Panc1 (cell line): ENCODE measurements around the gene CSN1S1.

Source experiments
- POLR2AphosphoS5 ChIP-seq: IDR thresholded peaks from 2 replicates; pipeline ENCODE4 v1.6.1; 2012; ENCODE audit warnings: mild to moderate bottlenecking, low read depth, low read length, moderate library complexity
- REST ChIP-seq, 2 experiments: IDR thresholded peaks; 2 replicates each; pipeline ENCODE4 v1.6.1; 2011 to 2012; ENCODE audit warnings: low read depth in 2 of 2, control low read depth in 1 of 2, low read length in 1 of 2, mild to moderate bottlenecking in 1 of 2, moderate library complexity in 1 of 2; ENCODE audit not compliant: insufficient read depth in 1 of 2
- SIN3A ChIP-seq: IDR thresholded peaks from 2 replicates; pipeline ENCODE4 v1.6.1; 2012; ENCODE audit warnings: low read depth, mild to moderate bottlenecking, low read length, moderate library complexity, borderline replicate concordance; ENCODE audit not compliant: insufficient read depth
- TCF7L2 ChIP-seq: IDR thresholded peaks from 2 replicates; pipeline ENCODE4 v1.6.1; 2011; ENCODE audit warnings: mild to moderate bottlenecking, low read depth, low read length, inconsistent platforms
- TF ChIP-seq, protein P1 (sequence below): fragments of 450-650 bp; IDR thresholded peaks from 2 replicates; pipeline ENCODE4 v1.5.1; 2017; ENCODE audit warnings: mild to moderate bottlenecking

- TF ChIP-seq POLR2AphosphoS5, result no peak
- no peak for TF ChIP-seq REST (IDR thresholded peaks at IDR 0.05; ENCODE audit: insufficient read depth in 1 of 2, low read depth in 2 of 2, low read length in 1 of 2)
- TF ChIP-seq, protein P1, sequence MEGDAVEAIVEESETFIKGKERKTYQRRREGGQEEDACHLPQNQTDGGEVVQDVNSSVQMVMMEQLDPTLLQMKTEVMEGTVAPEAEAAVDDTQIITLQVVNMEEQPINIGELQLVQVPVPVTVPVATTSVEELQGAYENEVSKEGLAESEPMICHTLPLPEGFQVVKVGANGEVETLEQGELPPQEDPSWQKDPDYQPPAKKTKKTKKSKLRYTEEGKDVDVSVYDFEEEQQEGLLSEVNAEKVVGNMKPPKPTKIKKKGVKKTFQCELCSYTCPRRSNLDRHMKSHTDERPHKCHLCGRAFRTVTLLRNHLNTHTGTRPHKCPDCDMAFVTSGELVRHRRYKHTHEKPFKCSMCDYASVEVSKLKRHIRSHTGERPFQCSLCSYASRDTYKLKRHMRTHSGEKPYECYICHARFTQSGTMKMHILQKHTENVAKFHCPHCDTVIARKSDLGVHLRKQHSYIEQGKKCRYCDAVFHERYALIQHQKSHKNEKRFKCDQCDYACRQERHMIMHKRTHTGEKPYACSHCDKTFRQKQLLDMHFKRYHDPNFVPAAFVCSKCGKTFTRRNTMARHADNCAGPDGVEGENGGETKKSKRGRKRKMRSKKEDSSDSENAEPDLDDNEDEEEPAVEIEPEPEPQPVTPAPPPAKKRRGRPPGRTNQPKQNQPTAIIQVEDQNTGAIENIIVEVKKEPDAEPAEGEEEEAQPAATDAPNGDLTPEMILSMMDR, result no peak
- no peak for TF ChIP-seq TCF7L2
- TF ChIP-seq SIN3A, result no peak
These were observed 60.1 kb downstream of the CSN1S1 start for GRCh38 chr4:69991016-69991415.
